HEK293T (cell line): Measurements from ENCODE around the gene RPL35.
"Not testable (repeated sequence)": the region's sequence is repeated elsewhere in the genome, so short reads cannot be mapped to it uniquely, and the experiment has no call there.

Experiments
- BHLHE40 ChIP-seq: fragments of 450-650 bp; IDR thresholded peaks from 2 replicates; pipeline ENCODE4 v1.6.1; 2016; ENCODE audit warnings: mild to moderate bottlenecking, moderate library complexity, borderline replicate concordance
- ELF4 ChIP-seq: fragments of 450-650 bp; IDR thresholded peaks from 2 replicates; pipeline ENCODE4 v1.6.1; 2017; ENCODE audit warnings: antibody characterized with exemption
- FOXA1 ChIP-seq: fragments of 450-650 bp; IDR thresholded peaks from 2 replicates; pipeline ENCODE4 v1.6.1; 2016; ENCODE audit warnings: mild to moderate bottlenecking
- FOXK2 ChIP-seq: fragments of 450-650 bp; IDR thresholded peaks from 2 replicates; pipeline ENCODE4 v1.6.1; 2016; ENCODE audit warnings: mild to moderate bottlenecking
- FOXM1 ChIP-seq: fragments of 450-650 bp; IDR thresholded peaks from 2 replicates; pipeline ENCODE4 v1.6.1; 2017; ENCODE audit warnings: mild to moderate bottlenecking, borderline replicate concordance
- HDGF ChIP-seq: fragments of 450-650 bp; IDR thresholded peaks from 2 replicates; pipeline ENCODE4 v1.6.1; 2017; ENCODE audit warnings: antibody characterized with exemption, borderline replicate concordance
- L3MBTL2 ChIP-seq: fragments of 450-650 bp; conservative IDR thresholded peaks from 2 replicates; pipeline ENCODE4 v1.6.1; 2016; ENCODE audit warnings: mild to moderate bottlenecking
- SP1 ChIP-seq: fragments of 450-650 bp; IDR thresholded peaks from 2 replicates; pipeline ENCODE4 v1.6.1; 2017
- SUZ12 ChIP-seq: fragments of 450-650 bp; IDR thresholded peaks from 2 replicates; pipeline ENCODE4 v1.6.1; 2016; ENCODE audit warnings: mild to moderate bottlenecking
- TARDBP ChIP-seq: fragments of 450-650 bp; IDR thresholded peaks from 2 replicates; pipeline ENCODE4 v1.6.1; 2016

GRCh38 chr9:124846467-124846866 is 15.3 kb downstream of the RPL35 start:
- TF ChIP-seq SP1, L3MBTL2, FOXM1, FOXK2, FOXA1, BHLHE40, HDGF, SUZ12, ELF4, TARDBP: not testable (repeated sequence)
